GM21737 (cell line): Measurements from ENCODE around the gene SULT1C4.
A peak's percentile ranks its signal among the peaks of the same experiment; 100 is the strongest.

Experiments
- ATAC-seq: cut with Tn5 transposase; IDR thresholded peaks from one replicate; pipeline ENCODE4 v1.9.1; 2021; ENCODE audit warnings: mild to moderate bottlenecking, moderate library complexity; ENCODE audit not compliant: unreplicated experiment

Gene SULT1C4

DNA sequence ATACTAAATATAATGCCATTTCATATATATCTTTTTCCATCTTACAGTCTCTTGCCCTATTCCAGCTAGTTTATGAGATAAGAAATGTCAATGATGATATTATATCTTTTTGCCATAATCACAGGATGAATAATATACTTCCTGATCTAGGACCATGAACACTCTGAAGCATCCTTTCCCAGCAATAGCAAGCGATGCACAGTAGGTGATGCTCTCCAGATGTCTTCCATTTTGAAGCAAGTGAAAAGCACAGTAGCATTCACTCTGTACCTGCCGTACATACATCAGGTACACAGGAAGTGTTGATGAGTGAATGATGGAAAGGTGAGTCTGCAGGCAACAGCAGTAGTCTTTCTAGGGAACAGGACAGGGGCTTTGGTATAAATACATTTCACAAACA lies 8.6 kb upstream of the SULT1C4 start:
- no peak for ATAC-seq

DNA sequence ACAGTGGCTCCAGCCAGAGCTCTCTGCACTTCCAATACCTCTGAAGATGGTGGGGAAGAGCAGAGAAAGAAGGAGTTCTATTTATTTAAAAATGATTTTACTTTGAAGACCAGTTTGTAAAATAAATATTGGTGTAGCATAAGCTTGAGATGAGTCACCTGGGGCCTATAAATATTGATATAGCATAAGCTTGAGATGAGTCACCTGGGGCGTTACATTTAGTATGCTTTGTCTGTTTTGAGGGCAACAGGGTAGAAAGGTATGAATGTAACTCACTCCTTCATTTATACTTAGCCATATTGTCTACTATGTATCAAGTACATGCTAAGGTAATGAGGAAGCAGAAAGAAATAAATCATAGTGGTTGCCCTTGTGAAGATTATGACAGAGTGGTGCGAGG lies 7.7 kb upstream of the SULT1C4 start:
- ATAC-seq, result no peak

DNA sequence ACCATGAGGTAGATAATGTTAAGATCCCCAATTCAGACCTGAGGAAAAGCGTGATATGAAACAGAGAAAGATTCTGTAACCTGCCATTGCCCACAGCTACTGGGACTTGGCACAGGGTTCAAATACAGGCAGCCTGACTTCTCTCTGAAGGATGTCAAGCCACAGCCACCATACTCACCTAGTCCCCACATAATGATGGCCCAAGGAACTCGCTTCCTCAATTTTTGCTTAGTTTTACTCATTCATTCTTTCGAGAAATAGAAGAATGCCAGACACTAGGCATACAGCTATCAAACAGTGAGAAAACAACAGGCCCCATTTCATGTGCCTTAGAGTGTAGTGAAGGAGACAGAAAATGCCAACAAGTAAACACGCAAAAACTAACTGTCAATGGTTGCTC lies 980 bp upstream of the SULT1C4 start:
- no peak for ATAC-seq

DNA sequence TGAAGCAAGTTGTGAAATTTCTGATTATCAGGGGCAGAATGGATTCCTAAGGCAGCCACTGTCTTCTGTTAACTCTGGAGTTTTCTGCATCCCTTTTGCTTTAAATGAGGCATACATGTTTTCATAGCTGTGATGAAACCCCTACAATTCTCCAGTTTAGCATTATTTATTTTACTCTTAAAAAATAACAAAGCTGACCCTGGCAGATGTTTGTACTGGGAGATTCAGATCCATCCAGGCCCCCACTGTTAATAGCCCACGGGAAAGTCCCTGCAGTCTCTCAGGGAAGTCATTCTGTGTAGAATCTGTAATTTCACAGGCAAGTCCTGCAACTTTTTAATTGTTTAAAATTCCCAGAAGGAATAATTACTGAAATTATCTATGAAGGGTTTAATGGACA lies 353 bp upstream of the SULT1C4 start:
- ATAC-seq, result no peak

DNA sequence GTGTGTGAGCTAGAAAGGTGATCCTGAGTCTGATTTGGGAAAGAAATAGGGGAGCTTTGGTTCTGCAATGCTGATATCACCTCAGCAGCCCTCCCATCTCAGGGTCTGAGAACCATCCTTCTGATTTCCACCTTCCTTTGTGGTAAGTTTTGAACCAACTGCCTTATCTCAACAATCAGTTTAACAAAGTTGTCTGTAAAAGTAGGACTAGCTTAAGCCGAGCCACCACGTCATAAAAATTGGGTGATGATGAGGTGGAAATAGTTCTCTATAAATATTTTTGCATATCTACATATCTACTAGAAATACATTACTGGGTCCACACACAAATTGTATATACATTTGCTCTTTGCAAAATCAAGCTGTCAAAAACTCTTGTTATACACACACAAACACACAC lies 1.1 kb downstream of the SULT1C4 start:
- no peak for ATAC-seq

DNA sequence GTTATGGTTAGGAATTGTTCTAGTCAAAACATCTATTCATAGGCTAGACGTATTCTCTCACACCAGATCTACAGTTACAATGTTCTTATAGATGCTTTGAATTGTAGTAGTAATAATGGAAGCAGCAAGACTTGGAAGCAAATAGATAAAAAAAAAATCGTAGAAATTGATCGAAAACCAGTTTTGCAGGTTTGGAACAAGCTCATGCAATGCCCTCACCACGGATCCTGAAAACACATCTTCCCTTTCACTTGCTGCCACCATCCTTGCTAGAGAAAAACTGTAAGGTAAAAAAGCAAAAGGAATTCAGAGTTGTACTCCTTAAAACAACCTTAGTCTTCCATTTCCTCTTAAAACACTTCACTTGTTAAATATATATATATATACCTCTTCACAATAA lies 4.4 kb downstream of the SULT1C4 start:
- ATAC-seq, result no peak

DNA sequence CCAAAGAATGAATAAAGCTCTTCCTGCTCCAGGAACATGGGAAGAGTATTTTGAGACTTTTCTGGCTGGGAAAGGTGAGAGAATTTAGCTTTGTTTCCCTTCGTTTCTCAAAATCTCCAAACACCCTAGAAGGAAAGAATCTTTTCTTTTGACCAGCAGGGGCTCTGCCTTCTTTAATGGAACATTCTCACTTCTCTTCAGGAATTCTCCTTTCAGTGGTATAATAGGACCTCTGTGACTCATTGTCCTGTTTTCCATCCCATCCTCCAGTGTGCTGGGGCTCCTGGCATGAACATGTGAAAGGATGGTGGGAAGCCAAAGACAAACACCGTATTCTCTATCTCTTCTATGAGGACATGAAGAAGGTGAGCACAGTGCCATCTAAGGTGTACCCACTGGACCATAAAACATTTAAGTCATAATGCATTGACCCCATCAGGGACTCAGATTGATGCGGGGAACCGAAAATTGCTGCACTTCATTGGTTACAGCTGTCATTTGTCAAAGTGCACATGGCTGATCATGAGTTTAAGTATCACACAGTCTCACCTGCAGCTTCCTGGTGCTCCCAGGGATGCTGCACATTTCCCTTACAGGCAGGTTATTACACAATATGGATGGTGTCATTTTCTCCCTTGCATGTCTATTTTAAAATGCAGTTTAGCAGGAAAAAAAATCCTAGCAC lies 5.5 kb downstream of the SULT1C4 start:
- no peak for ATAC-seq

DNA sequence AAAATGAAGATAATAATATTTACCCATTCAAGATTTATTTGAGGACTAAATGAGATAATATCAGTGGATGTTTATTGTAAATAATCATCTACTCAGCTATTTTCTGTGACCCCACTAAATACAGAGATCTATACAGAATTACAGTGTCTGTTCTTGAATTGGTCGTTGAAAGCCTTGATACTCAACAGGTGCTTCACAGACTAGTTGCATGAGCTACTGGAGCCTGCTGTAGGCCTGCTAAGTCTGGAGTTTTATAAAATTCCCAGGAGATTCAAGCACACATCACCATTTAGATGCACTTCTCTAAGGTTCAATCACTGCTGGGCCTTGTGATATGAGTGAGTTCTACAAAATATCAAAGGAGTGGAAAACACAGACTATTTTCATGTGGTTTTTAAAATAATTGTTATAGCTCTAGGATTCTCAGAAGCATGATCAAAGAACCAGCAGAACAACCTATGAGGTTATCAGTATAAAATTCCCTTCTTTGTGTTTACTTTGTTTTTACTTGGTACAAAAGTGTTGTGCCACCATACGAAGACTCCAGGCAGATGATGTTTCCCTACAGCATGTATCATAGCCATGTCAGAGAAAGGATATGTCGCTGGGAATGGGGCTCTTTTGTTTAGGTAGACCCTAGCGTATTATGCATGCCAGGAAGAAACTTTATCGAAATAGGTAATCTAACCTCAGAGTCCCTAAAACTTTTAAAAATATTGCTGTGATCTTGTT lies 7.1 kb downstream of the SULT1C4 start:
- ATAC-seq, result no peak

DNA sequence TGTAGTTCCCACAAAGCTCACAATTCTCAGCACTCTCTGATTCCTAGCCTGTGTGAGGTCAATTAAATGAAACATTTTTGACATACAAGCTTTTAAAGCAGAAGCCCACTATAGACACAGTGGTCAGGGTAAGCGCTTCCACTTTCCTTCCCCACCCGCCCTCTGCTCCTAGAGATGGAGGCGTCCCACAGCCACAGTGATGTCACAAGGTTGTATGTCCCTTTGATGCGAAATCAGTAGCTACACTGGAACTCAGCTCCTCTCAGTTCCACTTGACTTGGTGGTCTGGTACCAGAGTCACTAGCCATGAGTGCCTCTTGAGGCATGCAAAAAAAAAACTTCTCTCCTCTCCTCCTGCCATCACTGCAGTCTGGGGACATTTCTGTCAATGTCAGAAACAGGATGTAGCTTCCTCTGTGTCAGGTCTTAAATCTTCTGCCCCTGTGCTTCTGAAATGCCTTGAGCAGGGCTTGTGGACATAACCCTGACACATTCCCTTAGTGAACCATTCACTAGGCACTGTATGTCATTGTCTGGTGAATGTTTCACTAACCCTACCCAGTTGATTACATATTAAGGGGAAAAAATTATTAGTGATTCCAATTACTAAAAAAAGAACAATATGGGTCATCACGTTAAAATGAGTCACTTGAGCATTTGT lies 7.8 kb downstream of the SULT1C4 start:
- peak; percentile 97 for ATAC-seq

DNA sequence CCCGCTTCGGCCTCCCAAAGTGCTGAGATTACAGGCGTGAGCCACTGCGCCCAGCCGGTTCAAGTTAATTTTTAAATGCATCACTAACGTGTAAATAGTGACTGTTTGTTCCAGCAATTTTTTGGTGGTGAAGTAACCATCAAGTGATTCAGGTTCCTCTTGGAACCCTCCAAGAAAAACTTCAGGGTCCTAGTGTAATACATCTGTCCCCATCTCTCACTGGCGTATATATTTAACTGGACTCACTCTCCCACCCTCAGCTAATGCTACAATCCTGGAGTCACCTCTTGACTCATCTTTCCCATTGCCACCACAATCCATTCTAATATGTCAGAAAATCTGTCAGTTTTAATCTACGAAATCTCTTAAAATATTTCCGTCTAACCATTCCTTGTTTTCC lies 10.3 kb downstream of the SULT1C4 start:
- no peak for ATAC-seq

DNA sequence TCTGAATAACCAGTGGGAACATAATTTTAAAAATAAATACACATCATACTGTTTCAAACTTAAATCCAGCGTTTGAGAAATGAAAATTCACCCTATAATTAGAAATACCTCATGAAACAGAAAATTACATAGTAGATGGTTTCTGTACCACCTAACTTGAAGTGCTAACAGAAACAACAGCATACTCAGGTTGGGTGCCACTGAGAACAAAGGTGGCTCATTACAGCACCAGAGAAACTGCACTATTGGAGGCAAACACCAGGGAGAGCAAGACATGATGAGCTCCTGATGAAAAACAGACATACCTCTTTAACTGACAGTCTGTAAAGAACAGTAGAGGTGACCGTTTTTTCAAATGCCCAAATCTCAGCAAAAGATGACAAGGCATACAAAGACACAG lies 12.6 kb downstream of the SULT1C4 start:
- ATAC-seq, result no peak

DNA sequence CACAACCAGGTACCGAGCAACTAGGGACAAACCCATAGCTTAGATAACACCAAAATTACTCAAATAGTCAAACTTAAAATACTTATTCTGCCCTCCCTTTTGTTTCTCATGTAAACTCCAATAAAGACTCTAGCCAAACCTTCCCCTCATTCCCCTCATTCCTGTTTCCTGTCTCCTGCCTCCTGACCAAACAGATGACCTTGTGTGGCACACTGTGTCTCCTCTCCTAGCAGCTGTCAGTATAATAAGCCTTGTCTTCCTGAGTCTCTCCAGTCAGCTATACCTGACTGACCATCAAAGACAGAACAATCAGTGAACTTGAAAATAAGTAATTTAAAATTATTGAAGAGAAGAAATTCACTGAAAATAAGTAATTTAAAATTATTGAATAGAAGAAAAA lies 14.3 kb downstream of the SULT1C4 start:
- ATAC-seq, result no peak

DNA sequence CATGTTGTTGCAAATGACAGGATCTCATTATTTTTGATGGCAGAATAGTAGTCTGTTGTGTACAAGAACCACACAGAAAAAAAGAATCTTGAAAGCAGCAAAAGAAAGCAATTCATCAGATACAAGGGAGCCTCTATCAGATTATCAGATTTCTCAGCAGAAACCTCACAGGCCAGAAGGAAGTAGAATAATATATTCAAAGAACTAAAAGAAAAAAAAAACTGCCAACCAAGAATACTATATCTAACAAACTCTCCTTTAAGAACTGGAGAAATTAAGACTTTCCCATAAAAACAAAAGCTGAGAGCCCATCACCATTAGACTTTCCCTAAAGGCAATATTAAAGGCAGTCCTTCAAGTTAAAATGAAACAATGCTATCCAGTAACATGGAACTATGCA lies 15.4 kb downstream of the SULT1C4 start:
- no peak for ATAC-seq

DNA sequence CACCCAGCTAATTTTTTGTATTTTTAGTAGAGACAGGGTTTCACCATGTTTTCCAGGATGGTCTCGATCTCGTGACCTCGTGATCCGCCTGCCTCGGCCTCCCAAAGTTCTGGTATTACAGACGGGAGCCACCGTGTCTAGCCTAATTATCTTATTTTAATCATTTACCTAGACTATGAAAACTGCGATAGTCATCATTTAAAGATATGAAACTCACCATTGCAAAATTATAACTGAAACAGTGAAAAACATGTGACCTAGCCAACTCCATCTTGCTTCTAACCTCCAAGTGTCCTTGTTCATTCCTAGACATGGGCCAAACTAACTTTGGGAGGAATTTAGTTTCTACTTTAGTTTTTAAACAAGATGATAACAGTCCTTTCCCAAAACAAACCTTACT lies 17.4 kb downstream of the SULT1C4 start:
- ATAC-seq, result no peak

DNA sequence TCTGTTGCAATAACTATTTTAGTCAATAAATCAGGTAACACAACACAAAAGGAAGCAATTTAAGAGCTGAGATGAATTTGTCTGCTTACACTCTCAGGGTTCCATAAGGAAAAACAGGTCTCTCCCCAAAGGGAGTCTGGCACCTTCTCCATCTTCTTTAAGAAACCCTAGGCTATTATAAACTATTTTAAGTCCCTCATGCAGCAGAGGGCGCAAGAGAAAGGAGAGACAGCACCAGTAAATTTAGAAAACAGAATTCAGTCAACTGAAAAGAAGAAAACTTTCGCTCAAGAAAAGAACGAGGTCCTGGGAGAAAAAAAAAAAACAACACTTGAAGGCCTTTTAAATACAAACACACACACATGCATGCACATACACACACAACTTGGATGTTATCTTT lies 19.1 kb downstream of the SULT1C4 start:
- no peak for ATAC-seq

DNA sequence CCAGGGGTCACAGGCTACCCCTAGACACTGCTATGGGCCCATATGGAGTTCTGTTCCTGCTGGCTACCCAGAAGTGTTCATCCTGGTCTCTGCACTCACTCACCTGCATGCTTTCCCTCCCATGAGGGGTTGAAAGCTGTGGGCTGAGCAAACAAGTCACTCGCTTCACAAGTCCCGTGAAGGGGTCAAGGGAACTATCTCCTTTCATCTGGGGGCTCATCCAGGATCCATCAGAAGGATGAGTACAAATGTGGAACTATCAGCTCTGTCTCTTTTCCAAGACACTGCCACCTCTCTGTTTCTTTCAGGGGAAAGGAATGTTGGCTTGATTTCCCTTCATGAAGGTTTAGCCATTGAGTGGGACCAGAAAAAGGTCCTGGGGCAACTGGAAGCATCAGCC lies 21.7 kb downstream of the SULT1C4 start:
- ATAC-seq, result no peak

DNA sequence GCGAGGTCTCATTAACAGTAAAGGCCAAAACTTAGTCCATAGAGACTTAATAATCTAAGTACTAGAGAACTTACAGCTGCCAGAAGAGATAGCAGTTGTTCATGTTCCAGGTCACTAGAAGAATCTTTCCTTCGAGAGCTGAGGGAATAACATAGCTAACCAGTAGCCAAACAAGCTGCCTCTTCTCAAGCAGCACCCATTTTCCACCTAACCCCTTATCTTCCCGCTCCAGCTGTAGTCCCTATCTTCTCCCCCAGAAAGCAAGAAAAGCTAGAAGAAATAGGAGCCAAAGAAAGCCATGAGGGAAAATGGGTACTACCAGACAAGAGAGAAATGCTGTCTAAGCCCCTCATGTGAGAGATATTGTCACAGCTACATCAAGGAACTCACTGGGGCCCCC lies 24.0 kb downstream of the SULT1C4 start:
- no peak for ATAC-seq

DNA sequence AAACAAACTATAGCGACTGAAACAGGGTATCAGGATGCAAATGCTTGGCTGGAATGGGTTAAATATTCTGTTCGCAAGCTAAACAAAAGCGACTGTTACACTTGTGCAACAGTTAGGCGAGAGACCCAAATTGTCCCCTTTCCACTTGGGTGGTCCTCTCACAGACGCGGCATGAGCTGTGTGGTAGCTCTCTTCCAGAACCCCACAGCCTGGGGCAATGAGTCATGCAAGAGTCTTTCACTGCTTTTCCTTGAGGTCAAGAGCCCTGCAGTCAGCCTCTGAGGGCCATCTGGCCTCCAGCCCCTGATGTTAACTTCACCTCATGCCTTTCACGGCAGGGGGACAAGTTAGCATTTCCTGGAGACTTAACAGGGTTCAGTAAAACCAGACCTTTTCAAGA lies 25.7 kb downstream of the SULT1C4 start:
- no peak for ATAC-seq

DNA sequence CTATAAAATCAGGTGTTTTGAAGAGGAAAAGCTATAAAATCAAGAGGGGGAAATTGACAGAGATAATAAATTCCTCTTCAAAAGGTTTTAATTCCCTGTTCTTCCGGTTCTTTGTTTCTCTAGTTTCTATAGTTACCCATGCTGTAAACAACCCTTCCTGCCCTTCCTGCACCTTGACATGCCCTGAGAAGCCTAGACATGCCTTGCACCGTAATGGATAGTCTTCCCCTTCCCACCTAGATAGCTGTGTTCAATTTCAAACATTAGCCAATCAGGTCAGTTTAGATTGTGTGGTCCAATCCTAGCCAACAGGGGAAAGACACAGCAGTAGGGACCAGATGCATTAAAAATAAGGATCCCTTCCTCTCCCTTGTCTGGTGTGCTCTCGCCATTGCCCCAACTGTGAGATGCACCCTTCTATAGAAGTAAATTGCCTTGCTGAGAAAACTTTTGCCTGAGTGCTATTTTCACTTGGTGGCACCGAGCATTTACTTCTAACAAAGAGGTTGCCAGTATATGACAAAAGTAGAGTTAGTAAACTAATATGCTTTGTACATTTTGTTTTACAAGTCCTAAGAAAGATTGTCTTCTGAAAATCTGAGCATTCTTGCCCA lies 27.1 kb downstream of the SULT1C4 start:
- no peak for ATAC-seq

DNA sequence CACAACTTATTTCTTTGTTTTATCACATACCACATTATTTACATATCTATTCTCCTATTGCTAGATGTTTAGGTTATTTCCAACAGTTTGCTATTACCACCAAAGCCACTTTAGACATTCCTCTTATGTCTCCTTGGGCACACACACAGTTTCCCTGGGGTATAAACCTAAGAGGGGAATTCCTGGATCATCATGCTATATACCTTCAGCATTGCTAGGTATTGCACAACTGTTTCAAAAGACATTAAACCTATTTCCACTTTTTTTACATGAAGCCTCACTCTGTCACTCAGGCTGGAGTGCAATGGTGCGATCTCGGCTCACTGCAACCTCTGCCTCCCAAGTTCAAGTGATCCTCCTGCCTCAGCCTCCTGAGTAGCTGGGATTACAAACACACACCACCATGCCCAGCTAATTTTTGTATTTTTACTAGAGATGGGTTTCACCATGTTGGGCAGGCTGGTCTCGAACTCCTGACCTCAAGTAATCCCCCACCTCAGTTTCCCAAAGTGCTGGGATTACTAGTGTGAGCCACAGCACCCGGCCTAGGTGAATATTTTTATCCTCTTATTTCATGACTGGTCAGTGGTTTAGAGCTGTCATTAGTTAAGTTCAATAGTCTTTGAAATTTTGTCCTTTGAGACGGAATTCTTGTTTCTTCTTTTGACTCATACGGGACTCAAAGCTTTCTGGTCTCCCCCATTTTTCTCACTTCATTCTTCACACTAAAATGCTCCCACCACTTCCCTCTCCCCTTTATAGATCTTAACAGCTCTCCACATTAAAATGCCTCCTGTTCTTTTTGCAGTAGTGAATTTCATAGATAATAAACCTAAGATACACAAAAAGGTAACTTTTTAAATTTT lies 30.3 kb downstream of the SULT1C4 start:
- ATAC-seq, result no peak

DNA sequence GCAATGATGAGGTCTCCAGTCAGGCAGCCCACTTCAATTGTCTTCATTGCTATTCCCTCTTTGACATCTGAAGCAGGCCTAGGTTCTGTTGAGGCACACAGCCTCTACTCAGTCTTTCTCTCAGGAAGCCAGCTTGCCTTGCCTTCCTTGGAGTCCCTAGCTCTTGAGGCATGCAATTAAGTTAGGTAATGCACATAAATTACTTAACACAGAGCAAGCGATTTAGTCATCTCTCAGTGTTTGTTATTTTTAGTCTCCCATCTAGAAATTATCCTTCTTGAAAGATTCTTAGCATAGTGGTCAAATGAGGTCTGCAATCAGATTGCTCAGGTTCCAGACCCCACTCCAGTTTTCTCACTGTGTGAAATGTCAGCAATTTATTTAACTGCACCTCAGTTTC lies 32.0 kb downstream of the SULT1C4 start:
- no peak for ATAC-seq
